B cell (primary cell): Measurements from ENCODE around the gene SBK1. TPM values are rescaled to one million over a fixed set of nuclear protein-coding genes. Genes with fewer than 3 reads are reported as not detected.

Experiments used
- ATAC-seq: fragments of 200-7000 bp; cut with Tn5 transposase; one replicate; pipeline ENCODE4 v1.10.0; 2021; ENCODE audit warnings: low read depth, mild to moderate bottlenecking, moderate number of reproducible peaks, moderate library complexity
- CTCF ChIA-PET: fragments of 350-600 bp; sonication (Branson Sonifier 250); formaldehyde crosslinking; loops from one replicate; lab custom pipeline; 2021; ENCODE audit warnings: antibody characterized with exemption, inconsistent platforms; lab: Charles Lee
- POLR2A ChIA-PET: fragments of 350-600 bp; sonication (Branson Sonifier 250); formaldehyde crosslinking; loops from one replicate; lab custom pipeline; 2021; ENCODE audit warnings: antibody characterized with exemption; lab: Charles Lee
- DNase-seq: peaks from one replicate; pipeline ENCODE4 v3.0.0; 2013
- H2AFZ ChIP-seq: 2 replicates; pipeline ENCODE4 v1.6.1; 2012; ENCODE audit warnings: mild to moderate bottlenecking, low read depth, low read length; ENCODE audit not compliant: insufficient read depth, poor library complexity, severe bottlenecking
- H3K27ac ChIP-seq, 2 donors: 1 replicate in 1 of 2; 2 replicates in 1 of 2; pipeline ENCODE4 v1.5.1; 2012 to 2013; ENCODE audit warnings: low read length in 2 of 2, mild to moderate bottlenecking in 2 of 2, moderate library complexity in 1 of 2
- H3K27me3 ChIP-seq, 4 experiments: fragments of 200-600 bp in 1 of 4; sonication (generic) in 1 of 4; replicated peaks in 1 of 4; 1 replicate in 2 of 4; 2 replicates in 2 of 4; pipeline versions ENCODE4 v1.6.1 to v1.7.0; 2013 to 2016; ENCODE audit warnings: low read length in 3 of 4, mild to moderate bottlenecking in 2 of 4, mixed read lengths in 1 of 4, moderate library complexity in 1 of 4; ENCODE audit not compliant: insufficient read depth in 4 of 4, control insufficient read depth in 3 of 4; ENCODE audit errors: control extremely low read depth in 1 of 4
- H3K36me3 ChIP-seq, 2 experiments: replicated peaks in 1 of 2; 1 replicate in 1 of 2; 2 replicates in 1 of 2; pipeline versions ENCODE4 v1.6.1 to v1.7.1; 2013; ENCODE audit warnings: low read length in 1 of 2; ENCODE audit not compliant: insufficient read depth in 2 of 2, control insufficient read depth in 1 of 2; ENCODE audit errors: control extremely low read depth in 1 of 2, extremely low read depth in 1 of 2
- H3K4me1 ChIP-seq, 2 donors: fragments of 200-600 bp in 1 of 2; sonication (generic) in 1 of 2; 1 replicate in 1 of 2; 2 replicates in 1 of 2; pipeline versions ENCODE4 v1.5.1 to v1.6.1; 2013 to 2017; ENCODE audit warnings: low read length in 2 of 2; ENCODE audit not compliant: control insufficient read depth in 2 of 2, insufficient read depth in 2 of 2
- H3K4me2 ChIP-seq: replicated peaks from 2 replicates; pipeline ENCODE3; 2012; ENCODE audit warnings: mild to moderate bottlenecking, low read depth, low read length; ENCODE audit not compliant: poor library complexity, severe bottlenecking
- H3K4me3 ChIP-seq, 5 experiments: fragments of 200-600 bp in 1 of 5; sonication (generic) in 1 of 5; 1 replicate in 3 of 5; 2 replicates in 2 of 5; pipeline versions ENCODE4 v1.5.1 to v1.7.0; 2011 to 2016; ENCODE audit warnings: low read length in 4 of 5, mild to moderate bottlenecking in 4 of 5, low read depth in 2 of 5, control low read depth in 1 of 5, moderate library complexity in 1 of 5; ENCODE audit not compliant: insufficient read depth in 1 of 5; ENCODE audit errors: control extremely low read depth in 1 of 5, extremely low read depth in 1 of 5
- H3K79me2 ChIP-seq: fragments of 200-600 bp; sonication (generic); one replicate; pipeline ENCODE4 v1.6.0; 2016; ENCODE audit warnings: low read length; ENCODE audit not compliant: control insufficient read depth, insufficient read depth
- H3K9ac ChIP-seq: fragments of 200-600 bp; sonication (generic); 2 replicates; pipeline ENCODE4 v1.6.1; 2017; ENCODE audit warnings: mild to moderate bottlenecking, low read length, moderate library complexity
- H3K9me3 ChIP-seq, 3 donors: one replicate each; pipeline versions ENCODE4 v1.6.1 to v1.7.1; 2013; ENCODE audit warnings: low read length in 2 of 3; ENCODE audit not compliant: control insufficient read depth in 2 of 3, insufficient read depth in 1 of 3; ENCODE audit errors: control extremely low read depth in 1 of 3
- H4K20me1 ChIP-seq: 2 replicates; pipeline ENCODE4 v1.6.0; 2012; ENCODE audit warnings: mild to moderate bottlenecking, low read length; ENCODE audit not compliant: insufficient read depth, control insufficient read depth, poor library complexity, severe bottlenecking
- H3K27ac Mint-ChIP-seq: one replicate; pipeline ENCODE4 v1.8.0; 2021; ENCODE audit warnings: mixed read lengths
- H3K27me3 Mint-ChIP-seq: one replicate; pipeline ENCODE4 v1.8.0; 2021; ENCODE audit warnings: mixed read lengths
- H3K4me1 Mint-ChIP-seq: one replicate; pipeline ENCODE4 v1.8.0; 2021; ENCODE audit warnings: mixed read lengths
- H3K4me3 Mint-ChIP-seq: one replicate; pipeline ENCODE4 v1.8.0; 2021; ENCODE audit warnings: mixed read lengths
- H3K9me3 Mint-ChIP-seq: one replicate; pipeline ENCODE4 v1.8.0; 2022; ENCODE audit warnings: mixed read lengths; ENCODE audit not compliant: insufficient read depth
- EZH2 ChIP-seq: IDR thresholded peaks from 2 replicates; pipeline ENCODE4 v1.6.1; 2012; ENCODE audit warnings: borderline replicate concordance, low read depth, mild to moderate bottlenecking, moderate library complexity, low read length; ENCODE audit not compliant: insufficient read depth, poor library complexity, severe bottlenecking
- WGBS: methylation state at CpG from one replicate; pipeline ENCODE4 v1.1.5; 2013; ENCODE audit warnings: missing lambda C conversion rate; ENCODE audit not compliant: insufficient coverage; 5-methylcytosine and 5-hydroxymethylcytosine counted together
- intact Hi-C: fragments of 100-400 bp; cut with micrococcal nuclease; formaldehyde crosslinking; loops from one replicate; pipeline ENCODE4 v1.10.0; 2022
- polyA plus RNA-seq: library from polyadenylated mRNA; depleted of rRNA; stranded (reverse); fragments of >200 nt; gene quantifications from 2 replicates; pipeline ENCODE4 v1.2.3, GENCODE V29; 2012
- total RNA-seq, 2 donors: library from RNA; stranded (reverse); fragments of 120-200 nt in 1 of 2; gene quantifications; 1 replicate in 1 of 2; 2 replicates in 1 of 2; pipeline versions ENCODE4 v1.2.3 to v1.2.4, GENCODE V29; 2013 to 2022
- TF ChIP-seq, protein P1 (sequence below): fragments of 200-600 bp; IDR thresholded peaks from one replicate; pipeline ENCODE4 v1.8.0; 2022; ENCODE audit warnings: antibody characterized with exemption, mild to moderate bottlenecking

Gene SBK1
- total and polyA plus RNA-seq, 2 donors (not counting 1 experiment from before 2014, with no cell fraction given), result 0.22 to 1.3 TPM

GRCh38 chr16:28264656-28265055 lies 27.7 kb upstream of the SBK1 start:
- no peak overlapping the region for H3K27ac ChIP-seq
- H3K4me2 ChIP-seq, result no peak overlapping the region
- DNase-seq (no peak), ATAC-seq (no peak)
- no peaks in the 10 kb centered on the region for H4K20me1 ChIP-seq
- H3K4me1 Mint-ChIP-seq, result no peaks in the 10 kb centered on the region
- H3K9me3 Mint-ChIP-seq, result no peaks in the 10 kb centered on the region
- no peaks in the 10 kb centered on the region for H3K79me2 ChIP-seq
- TF ChIP-seq, protein P1, sequence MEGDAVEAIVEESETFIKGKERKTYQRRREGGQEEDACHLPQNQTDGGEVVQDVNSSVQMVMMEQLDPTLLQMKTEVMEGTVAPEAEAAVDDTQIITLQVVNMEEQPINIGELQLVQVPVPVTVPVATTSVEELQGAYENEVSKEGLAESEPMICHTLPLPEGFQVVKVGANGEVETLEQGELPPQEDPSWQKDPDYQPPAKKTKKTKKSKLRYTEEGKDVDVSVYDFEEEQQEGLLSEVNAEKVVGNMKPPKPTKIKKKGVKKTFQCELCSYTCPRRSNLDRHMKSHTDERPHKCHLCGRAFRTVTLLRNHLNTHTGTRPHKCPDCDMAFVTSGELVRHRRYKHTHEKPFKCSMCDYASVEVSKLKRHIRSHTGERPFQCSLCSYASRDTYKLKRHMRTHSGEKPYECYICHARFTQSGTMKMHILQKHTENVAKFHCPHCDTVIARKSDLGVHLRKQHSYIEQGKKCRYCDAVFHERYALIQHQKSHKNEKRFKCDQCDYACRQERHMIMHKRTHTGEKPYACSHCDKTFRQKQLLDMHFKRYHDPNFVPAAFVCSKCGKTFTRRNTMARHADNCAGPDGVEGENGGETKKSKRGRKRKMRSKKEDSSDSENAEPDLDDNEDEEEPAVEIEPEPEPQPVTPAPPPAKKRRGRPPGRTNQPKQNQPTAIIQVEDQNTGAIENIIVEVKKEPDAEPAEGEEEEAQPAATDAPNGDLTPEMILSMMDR, result no peak
- no peak for TF ChIP-seq EZH2
- no peaks in the 10 kb centered on the region for H3K9me3 ChIP-seq
- H3K27me3 Mint-ChIP-seq, result peaks cover 33% of the 10 kb centered on the region
- H3K27ac Mint-ChIP-seq, result no peak overlapping the region
- POLR2A ChIA-PET, result no interaction called here
- no peak overlapping the region for H2AFZ ChIP-seq
- 49% methylated on average over 13 of the region's 14 CpGs for WGBS
- CTCF ChIA-PET, result interaction anchor here (0.5 kb wide), 1 partner anchor 103 kb away, joined by 3 read pairs; no protein-coding TSS in a partner anchor
- H3K4me1 ChIP-seq, result no peaks in the 10 kb centered on the region
- intact Hi-C loops, result no loop called here
- H3K4me3 Mint-ChIP-seq, result no peak overlapping the region
- H3K9ac ChIP-seq, result no peak overlapping the region
- no peaks in the 10 kb centered on the region for H3K36me3 ChIP-seq
- peaks cover 0 to 7% (median 0%) of the 10 kb centered on the region in 4 experiments for H3K27me3 ChIP-seq
- H3K4me3 ChIP-seq, result no peak overlapping the region

GRCh38 chr16:28265822-28266221 lies 26.5 kb upstream of the SBK1 start:
- no peak overlapping the region for H3K27ac ChIP-seq
- Mint-ChIP-seq H3K27me3 (peaks cover 24% of the 10 kb centered on the region), H3K4me1 (no peaks in the 10 kb centered on the region), H3K4me3 (no peak overlapping the region), H3K27ac (no peak overlapping the region), H3K9me3 (no peaks in the 10 kb centered on the region)
- H4K20me1 ChIP-seq, result no peaks in the 10 kb centered on the region
- H3K9me3 ChIP-seq, result peaks cover 0 to 3% (median 0%) of the 10 kb centered on the region in 3 donors
- no peak for DNase-seq
- no peaks in the 10 kb centered on the region for H3K79me2 ChIP-seq
- no peak overlapping the region for H3K9ac ChIP-seq
- no peaks in the 10 kb centered on the region for H3K36me3 ChIP-seq
- H3K4me3 ChIP-seq, result no peak overlapping the region
- no peaks in the 10 kb centered on the region for H3K4me1 ChIP-seq
- 100% methylated on average over 2 of the region's 5 CpGs for WGBS
- ChIA-PET POLR2A (no interaction called here), CTCF (interaction anchor here (0.6 kb wide), 1 partner anchor 43 kb away, joined by 3 read pairs; no protein-coding TSS in a partner anchor)
- no peak overlapping the region for H3K4me2 ChIP-seq
- H2AFZ ChIP-seq, result no peak overlapping the region
- no peak for ATAC-seq
- H3K27me3 ChIP-seq, result peaks cover 0 to 7% (median 0%) of the 10 kb centered on the region in 4 experiments
- no peak for TF ChIP-seq EZH2
- intact Hi-C loops, result no loop called here
